OCI-LY7 (cell line): ENCODE data around the gene RIC1.

Experiments used
- EZH2phosphoT487 ChIP-seq: fragments of 200-600 bp; sonication (generic); IDR thresholded peaks from 2 replicates; pipeline ENCODE4 v1.6.1; 2018; ENCODE audit warnings: low read depth, borderline replicate concordance, mild to moderate bottlenecking, mixed run types, antibody characterized with exemption, low read length, moderate library complexity, mixed read lengths
- TF ChIP-seq, protein P1 (sequence below): fragments of 200-600 bp; sonication (generic); conservative IDR thresholded peaks from 2 replicates; pipeline ENCODE4 v1.5.1; 2014; ENCODE audit warnings: mild to moderate bottlenecking, antibody characterized with exemption, low read length, moderate library complexity, mixed read lengths

DNA sequence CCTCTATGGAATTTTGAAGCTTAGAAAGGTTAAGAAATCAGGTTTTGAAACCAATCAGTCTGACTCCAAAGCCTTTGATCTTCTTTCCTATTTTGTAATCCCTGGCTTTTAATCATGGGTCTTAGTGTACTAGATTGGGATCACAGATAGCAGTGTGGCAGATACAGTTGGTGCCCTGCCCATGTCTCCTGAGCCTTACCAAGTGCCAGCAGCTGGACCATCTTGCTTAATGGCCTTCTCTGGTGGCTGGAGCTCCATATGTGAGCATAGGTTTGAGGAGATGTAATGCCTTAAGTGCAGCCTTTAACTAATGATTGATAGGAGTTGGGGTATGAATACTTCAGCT lies 16.7 kb upstream of the RIC1 start:
- TF ChIP-seq, protein P1, sequence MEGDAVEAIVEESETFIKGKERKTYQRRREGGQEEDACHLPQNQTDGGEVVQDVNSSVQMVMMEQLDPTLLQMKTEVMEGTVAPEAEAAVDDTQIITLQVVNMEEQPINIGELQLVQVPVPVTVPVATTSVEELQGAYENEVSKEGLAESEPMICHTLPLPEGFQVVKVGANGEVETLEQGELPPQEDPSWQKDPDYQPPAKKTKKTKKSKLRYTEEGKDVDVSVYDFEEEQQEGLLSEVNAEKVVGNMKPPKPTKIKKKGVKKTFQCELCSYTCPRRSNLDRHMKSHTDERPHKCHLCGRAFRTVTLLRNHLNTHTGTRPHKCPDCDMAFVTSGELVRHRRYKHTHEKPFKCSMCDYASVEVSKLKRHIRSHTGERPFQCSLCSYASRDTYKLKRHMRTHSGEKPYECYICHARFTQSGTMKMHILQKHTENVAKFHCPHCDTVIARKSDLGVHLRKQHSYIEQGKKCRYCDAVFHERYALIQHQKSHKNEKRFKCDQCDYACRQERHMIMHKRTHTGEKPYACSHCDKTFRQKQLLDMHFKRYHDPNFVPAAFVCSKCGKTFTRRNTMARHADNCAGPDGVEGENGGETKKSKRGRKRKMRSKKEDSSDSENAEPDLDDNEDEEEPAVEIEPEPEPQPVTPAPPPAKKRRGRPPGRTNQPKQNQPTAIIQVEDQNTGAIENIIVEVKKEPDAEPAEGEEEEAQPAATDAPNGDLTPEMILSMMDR: no peak
- TF ChIP-seq EZH2phosphoT487: no peak
